OCI-LY1 (cell line): ENCODE measurements around the gene TRABD2A.

Source experiments
- H2AFZ ChIP-seq: fragments of 200-600 bp; sonication (generic), shearing (Covaris generic); 2 replicates; pipeline ENCODE4 v1.6.0; 2014; ENCODE audit warnings: antibody characterized with exemption, mild to moderate bottlenecking, low read length
- H3F3A ChIP-seq: fragments of 200-600 bp; sonication (generic), shearing (Covaris generic); 2 replicates; pipeline ENCODE4 v1.6.0; 2014; ENCODE audit warnings: mild to moderate bottlenecking, antibody characterized with exemption, low read length, moderate library complexity; ENCODE audit not compliant: insufficient read depth
- H3K27ac ChIP-seq: fragments of 200-600 bp; sonication (generic); 2 replicates; pipeline ENCODE4 v1.5.1; 2014; ENCODE audit warnings: low read length, mixed run types, mild to moderate bottlenecking, low read depth; ENCODE audit not compliant: poor library complexity, severe bottlenecking
- H3K27me3 ChIP-seq: fragments of 200-600 bp; sonication (generic); 2 replicates; pipeline ENCODE4 v1.6.0; 2014; ENCODE audit warnings: antibody characterized with exemption, mild to moderate bottlenecking, low read length, moderate library complexity; ENCODE audit not compliant: insufficient read depth
- H3K36me3 ChIP-seq: fragments of 200-600 bp; sonication (generic); 2 replicates; pipeline ENCODE4 v1.6.1; 2014; ENCODE audit warnings: mild to moderate bottlenecking, antibody characterized with exemption, low read length, moderate library complexity, mixed read lengths; ENCODE audit not compliant: insufficient read depth
- H3K4me1 ChIP-seq: fragments of 200-600 bp; sonication (generic); 2 replicates; pipeline ENCODE4 v1.5.1; 2014; ENCODE audit warnings: mild to moderate bottlenecking, low read length, moderate library complexity; ENCODE audit not compliant: insufficient read depth, severe bottlenecking
- H3K4me2 ChIP-seq: fragments of 200-600 bp; sonication (generic), shearing (Covaris generic); 2 replicates; pipeline ENCODE4 v1.6.1; 2014; ENCODE audit warnings: low read length
- H3K4me3 ChIP-seq: fragments of 200-600 bp; sonication (generic); 2 replicates; pipeline ENCODE4 v1.5.1; 2014; ENCODE audit warnings: low read length, low read depth, mild to moderate bottlenecking, mixed read lengths; ENCODE audit not compliant: poor library complexity, severe bottlenecking
- H3K79me2 ChIP-seq: fragments of 200-600 bp; shearing (Covaris generic); 2 replicates; pipeline ENCODE4 v1.6.1; 2016; ENCODE audit warnings: mixed run types, low read length, mixed read lengths; ENCODE audit not compliant: insufficient read depth
- H3K9ac ChIP-seq: fragments of 200-600 bp; sonication (generic), shearing (Covaris generic); 2 replicates; pipeline ENCODE4 v1.6.1; 2014; ENCODE audit warnings: mild to moderate bottlenecking, low read length, mixed read lengths
- H3K9me2 ChIP-seq: fragments of 200-600 bp; sonication (generic), shearing (Covaris generic); 2 replicates; pipeline ENCODE4 v1.6.1; 2014; ENCODE audit warnings: low read depth, mild to moderate bottlenecking, low read length, mixed read lengths
- H3K9me3 ChIP-seq: fragments of 200-600 bp; shearing (Covaris generic); 2 replicates; pipeline ENCODE4 v1.6.1; 2014; ENCODE audit warnings: low read length, mixed read lengths
- H4K20me1 ChIP-seq: fragments of 200-600 bp; sonication (generic), shearing (Covaris generic); 2 replicates; pipeline ENCODE4 v1.6.0; 2016; ENCODE audit warnings: mild to moderate bottlenecking, low read length; ENCODE audit not compliant: insufficient read depth
- EZH2 ChIP-seq: fragments of 200-600 bp; sonication (generic), shearing (Covaris generic); IDR thresholded peaks from 2 replicates; pipeline ENCODE4 v1.8.0; 2017; ENCODE audit warnings: borderline replicate concordance, mixed run types, mild to moderate bottlenecking, antibody characterized with exemption, low read length, moderate library complexity, mixed read lengths
- TF ChIP-seq, protein P1 (sequence below): fragments of 200-600 bp; sonication (generic), shearing (Covaris generic); IDR thresholded peaks from 2 replicates; pipeline ENCODE4 v1.5.1; 2017; ENCODE audit warnings: mild to moderate bottlenecking, antibody characterized with exemption, low read length, moderate library complexity, mixed read lengths

Gene TRABD2A

DNA sequence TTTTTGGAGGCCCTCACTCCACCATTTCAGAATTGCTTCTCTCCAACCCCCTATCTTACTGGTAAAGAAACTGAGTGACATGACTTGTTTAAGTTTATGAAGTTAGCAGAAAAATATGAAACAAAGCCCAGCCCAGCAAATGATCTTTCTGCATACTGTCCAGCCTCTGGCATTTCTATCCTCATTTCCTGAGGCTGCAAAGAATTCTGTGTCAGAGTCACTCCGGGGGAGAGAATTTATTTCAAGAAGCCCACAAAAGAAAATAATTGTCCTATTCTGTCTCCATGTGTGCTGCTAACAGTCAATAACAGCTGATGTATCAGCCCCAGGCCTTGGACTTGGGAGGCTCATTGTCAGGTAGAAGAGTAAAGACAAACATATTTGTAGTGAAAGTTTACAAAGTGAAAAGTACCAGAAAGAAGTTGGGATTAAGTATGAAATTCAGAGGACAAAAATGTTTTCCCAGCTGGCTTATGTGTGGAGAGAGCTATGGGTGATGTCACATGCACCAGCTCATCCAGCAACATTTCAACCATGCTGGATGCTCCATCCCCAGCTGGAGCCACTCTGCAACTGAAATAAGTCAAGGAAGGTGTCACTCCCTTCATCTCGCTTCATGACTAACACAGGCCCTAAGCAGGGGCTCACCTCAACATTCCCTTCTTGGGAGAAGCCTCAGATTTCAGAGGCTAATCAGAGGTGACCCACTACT lies 42.3 kb downstream of the TRABD2A start:
- no peaks in the 10 kb centered on the region for H4K20me1 ChIP-seq
- no peak overlapping the region for H3K27ac ChIP-seq
- no peaks in the 10 kb centered on the region for H3K79me2 ChIP-seq
- no peak overlapping the region for H3K4me2 ChIP-seq
- no peak overlapping the region for H3K9ac ChIP-seq
- no peaks in the 10 kb centered on the region for H3K9me3 ChIP-seq
- H3K4me1 ChIP-seq = no peaks in the 10 kb centered on the region
- no peaks in the 10 kb centered on the region for H3K36me3 ChIP-seq
- H3F3A ChIP-seq = no peaks in the 10 kb centered on the region
- no peak overlapping the region for H2AFZ ChIP-seq
- no peaks in the 10 kb centered on the region for H3K9me2 ChIP-seq
- no peak for TF ChIP-seq EZH2
- TF ChIP-seq, protein P1, sequence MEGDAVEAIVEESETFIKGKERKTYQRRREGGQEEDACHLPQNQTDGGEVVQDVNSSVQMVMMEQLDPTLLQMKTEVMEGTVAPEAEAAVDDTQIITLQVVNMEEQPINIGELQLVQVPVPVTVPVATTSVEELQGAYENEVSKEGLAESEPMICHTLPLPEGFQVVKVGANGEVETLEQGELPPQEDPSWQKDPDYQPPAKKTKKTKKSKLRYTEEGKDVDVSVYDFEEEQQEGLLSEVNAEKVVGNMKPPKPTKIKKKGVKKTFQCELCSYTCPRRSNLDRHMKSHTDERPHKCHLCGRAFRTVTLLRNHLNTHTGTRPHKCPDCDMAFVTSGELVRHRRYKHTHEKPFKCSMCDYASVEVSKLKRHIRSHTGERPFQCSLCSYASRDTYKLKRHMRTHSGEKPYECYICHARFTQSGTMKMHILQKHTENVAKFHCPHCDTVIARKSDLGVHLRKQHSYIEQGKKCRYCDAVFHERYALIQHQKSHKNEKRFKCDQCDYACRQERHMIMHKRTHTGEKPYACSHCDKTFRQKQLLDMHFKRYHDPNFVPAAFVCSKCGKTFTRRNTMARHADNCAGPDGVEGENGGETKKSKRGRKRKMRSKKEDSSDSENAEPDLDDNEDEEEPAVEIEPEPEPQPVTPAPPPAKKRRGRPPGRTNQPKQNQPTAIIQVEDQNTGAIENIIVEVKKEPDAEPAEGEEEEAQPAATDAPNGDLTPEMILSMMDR = no peak
- no peak overlapping the region for H3K4me3 ChIP-seq
- no peaks in the 10 kb centered on the region for H3K27me3 ChIP-seq

DNA sequence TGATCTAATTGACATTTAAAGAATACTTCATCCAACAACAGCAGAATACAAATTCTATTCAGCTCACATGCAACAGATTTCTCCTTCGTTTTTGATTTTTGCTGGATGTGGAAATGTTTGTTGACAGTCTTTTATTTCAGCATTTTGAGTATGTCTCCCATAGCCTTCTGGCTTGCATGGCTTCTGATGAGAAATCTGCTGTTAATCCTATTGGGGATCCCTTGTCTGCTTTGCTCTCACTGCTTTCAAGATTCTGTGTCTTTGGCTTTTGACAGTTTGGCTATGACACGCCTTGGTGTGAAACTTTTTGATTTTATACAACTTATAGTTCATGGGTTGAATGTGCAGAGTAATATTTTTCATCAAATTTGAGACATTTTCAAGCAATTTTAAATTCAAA lies 44.7 kb downstream of the TRABD2A start:
- H3K4me2 ChIP-seq = no peak overlapping the region
- no peak overlapping the region for H2AFZ ChIP-seq
- no peak overlapping the region for H3K27ac ChIP-seq
- H3K9ac ChIP-seq = no peak overlapping the region
- H3K4me3 ChIP-seq = no peak overlapping the region
- TF ChIP-seq, protein P1 = no peak
- no peak for TF ChIP-seq EZH2
- H3K9me2 ChIP-seq = no peaks in the 10 kb centered on the region
- H3K36me3 ChIP-seq = no peaks in the 10 kb centered on the region
- no peaks in the 10 kb centered on the region for H3K79me2 ChIP-seq
- H3K4me1 ChIP-seq = no peaks in the 10 kb centered on the region
- H4K20me1 ChIP-seq = no peaks in the 10 kb centered on the region
- no peaks in the 10 kb centered on the region for H3K27me3 ChIP-seq
- no peaks in the 10 kb centered on the region for H3K9me3 ChIP-seq
- no peaks in the 10 kb centered on the region for H3F3A ChIP-seq

DNA sequence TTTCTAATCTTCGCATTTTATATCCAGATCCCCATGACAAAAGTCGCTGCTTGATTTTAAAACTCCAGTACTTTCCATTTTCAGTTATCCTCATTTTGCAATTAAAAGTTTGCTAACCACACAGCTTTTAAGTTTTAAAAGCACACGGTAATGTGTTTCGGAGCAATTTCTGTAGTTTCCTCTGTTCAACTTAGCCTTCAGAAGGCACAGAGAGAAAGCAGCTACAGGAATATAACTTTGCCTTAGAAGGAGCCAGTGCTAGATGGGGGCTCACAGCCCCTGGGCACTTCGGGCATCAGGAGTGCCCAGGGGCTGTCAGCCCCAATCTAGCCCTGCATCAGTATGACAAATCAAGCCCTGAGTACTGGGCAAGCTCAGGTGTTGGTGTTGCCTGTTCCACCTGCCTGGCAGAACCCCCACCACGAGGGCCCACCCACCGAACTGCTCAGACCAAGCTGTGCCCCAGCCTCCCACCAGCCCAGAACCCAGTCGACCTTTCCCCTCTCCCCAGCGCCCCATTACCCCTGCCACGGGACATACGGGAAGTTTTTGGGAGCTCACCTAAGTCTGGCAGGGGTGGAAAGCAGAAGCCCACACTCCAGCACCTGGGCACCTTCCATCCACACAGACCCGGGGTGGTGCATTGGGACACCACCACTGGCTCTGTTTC lies 47.3 kb downstream of the TRABD2A start:
- H3K9me3 ChIP-seq = no peaks in the 10 kb centered on the region
- no peak overlapping the region for H3K9ac ChIP-seq
- no peak overlapping the region for H3K4me2 ChIP-seq
- H3K27ac ChIP-seq = no peak overlapping the region
- no peak for TF ChIP-seq EZH2
- TF ChIP-seq, protein P1 = no peak
- no peaks in the 10 kb centered on the region for H3K9me2 ChIP-seq
- H3K4me3 ChIP-seq = no peak overlapping the region
- H3K4me1 ChIP-seq = no peaks in the 10 kb centered on the region
- H3K79me2 ChIP-seq = no peaks in the 10 kb centered on the region
- no peaks in the 10 kb centered on the region for H3F3A ChIP-seq
- H3K27me3 ChIP-seq = no peaks in the 10 kb centered on the region
- H2AFZ ChIP-seq = no peak overlapping the region
- no peaks in the 10 kb centered on the region for H4K20me1 ChIP-seq
- H3K36me3 ChIP-seq = no peaks in the 10 kb centered on the region
